GM20431 (cell line): Measurements from ENCODE around the gene PDF.
"Not testable (repeated sequence)": the region's sequence is repeated elsewhere in the genome, so short reads cannot be mapped to it uniquely, and the experiment has no call there.

Source experiments
- in situ Hi-C: fragments of 300-500 bp; cut with MseI, MboI; formaldehyde crosslinking; loops from one replicate; pipeline ENCODE4 v1.15.0; 2020; ENCODE audit warnings: low sequenced_read_pairs; ENCODE audit not compliant: unreplicated experiment

PDF gene

GRCh38 chr16:69330286-69331109 lies at the start of gene PDF:
Gene PDF, minus strand, starts transcription at chr16:69330588. Its CDS starts 18 bp downstream, at chr16:69330570.
- in situ Hi-C loops = no loop called here

GRCh38 chr16:69378760-69379159 lies 48.4 kb upstream of the PDF start:
- in situ Hi-C loops = no loop called here

GRCh38 chr16:69378036-69378435 lies 47.6 kb upstream of the PDF start:
- in situ Hi-C loops = no loop called here

- in situ Hi-C loops = no loop called here
Observed at GRCh38 chr16:69376393-69377059, 46.1 kb upstream of the PDF start.

- in situ Hi-C loops = no loop called here
Observed at GRCh38 chr16:69373019-69373418, 42.6 kb upstream of the PDF start.

- in situ Hi-C loops = no loop called here
Observed at GRCh38 chr16:69371564-69371963, 41.2 kb upstream of the PDF start.

GRCh38 chr16:69368866-69369265 lies 38.5 kb upstream of the PDF start:
- in situ Hi-C loops = no loop called here

- in situ Hi-C loops = no loop called here
Observed at GRCh38 chr16:69367980-69368379, 37.6 kb upstream of the PDF start.

GRCh38 chr16:69366431-69366830 lies 36.0 kb upstream of the PDF start:
- in situ Hi-C loops = no loop called here

- in situ Hi-C loops = no loop called here
Observed at GRCh38 chr16:69365901-69366300, 35.5 kb upstream of the PDF start.

GRCh38 chr16:69364088-69364487 lies 33.7 kb upstream of the PDF start:
- in situ Hi-C loops = no loop called here

GRCh38 chr16:69363281-69363717 lies 32.9 kb upstream of the PDF start:
- in situ Hi-C loops = no loop called here

- in situ Hi-C loops = not testable (repeated sequence)
Observed at GRCh38 chr16:69360070-69360469, 29.7 kb upstream of the PDF start.

- in situ Hi-C loops = no loop called here
Observed at GRCh38 chr16:69351309-69352027, 21.1 kb upstream of the PDF start, which contains the start of gene TMED6. Gene TMED6, minus strand, starts transcription at chr16:69351786. Its CDS starts 33 bp downstream, at chr16:69351753.

- in situ Hi-C loops = no loop called here
Observed at GRCh38 chr16:69350536-69351133, 20.2 kb upstream of the PDF start.

GRCh38 chr16:69349536-69349935 lies 19.1 kb upstream of the PDF start:
- in situ Hi-C loops = no loop called here

- in situ Hi-C loops = no loop called here
Observed at GRCh38 chr16:69348222-69348621, 17.8 kb upstream of the PDF start.

GRCh38 chr16:69346683-69347082 lies 16.3 kb upstream of the PDF start:
- in situ Hi-C loops = no loop called here

GRCh38 chr16:69345923-69346322 lies 15.5 kb upstream of the PDF start:
- in situ Hi-C loops = no loop called here

GRCh38 chr16:69344171-69344570 lies 13.8 kb upstream of the PDF start:
- in situ Hi-C loops = no loop called here
